ENCODE measurements around the gene KRT7. TPM values are rescaled to one million over a fixed set of nuclear protein-coding genes. Genes with fewer than 3 reads are reported as not detected.

Gene KRT7
- polyA plus RNA-seq, 1 of the 3 experiments (the other 2 are of a cell fraction): 5.4 TPM

DNA sequence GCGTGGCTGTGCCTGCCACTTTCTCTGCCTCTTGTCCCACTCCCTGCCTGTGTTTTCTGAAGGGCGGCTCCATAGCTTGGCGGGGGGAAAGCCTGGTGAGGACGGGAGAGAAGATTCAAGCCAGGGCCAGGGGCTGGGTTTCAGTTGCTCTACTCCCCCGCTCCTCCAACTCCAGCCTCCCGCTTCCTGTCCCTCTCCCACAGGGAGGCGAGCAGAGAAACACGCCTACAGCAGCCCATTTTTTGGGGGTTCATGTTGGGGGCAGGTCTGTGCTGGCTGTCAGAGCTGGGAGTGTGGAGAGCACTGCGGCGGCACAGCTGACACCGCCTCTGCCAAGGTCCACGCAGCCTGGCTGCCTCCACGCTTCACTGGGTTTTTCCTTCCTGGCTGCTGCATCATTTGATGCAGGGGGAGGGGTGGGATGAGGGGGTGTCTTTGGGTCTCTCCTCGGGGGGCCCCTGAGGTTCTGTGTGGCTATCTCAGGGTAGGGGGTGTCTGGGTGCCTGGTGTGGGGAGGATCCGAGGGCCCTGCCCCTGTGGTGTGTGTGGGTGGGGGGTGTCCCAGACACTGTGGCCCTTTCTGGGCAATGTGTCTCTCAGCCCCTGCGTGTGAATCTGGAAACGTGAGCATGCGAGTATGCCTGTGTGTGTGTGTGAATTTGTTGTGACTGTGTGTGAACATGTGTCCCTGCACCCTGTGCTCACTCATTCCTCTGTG lies 30.5 kb upstream of the KRT7 start:
- H3K4me3 ChIP-seq (ENCODE audit: low read depth in 2 of 2, low read length in 1 of 2): peak overlapping the region in 1 of 2 experiments; percentile 4; a peak in 1 of 4 replicates
- TF ChIP-seq MXI1 (IDR thresholded peaks at IDR 0.05; ENCODE audit: low read depth, low read length): peak; percentile 2; the same call in 1 of the 2 replicates
- no peak for TF ChIP-seq TAF1 (IDR thresholded peaks at IDR 0.05; ENCODE audit: borderline replicate concordance, low read depth, low read length)
- ChIA-PET POLR2A (interaction anchor here (0.6 to 6.7 kb wide), 4 partner anchors 9 to 21 kb away, joined by 3 to 53 read pairs (median 9); no protein-coding TSS in a partner anchor), CTCF (interaction anchor here (0.8 to 1.1 kb wide), 3 partner anchors 42 to 125 kb away, joined by 3 to 5 read pairs (median 3); no protein-coding TSS in a partner anchor)
- H3K27me3 ChIP-seq (ENCODE audit: insufficient read depth): no peaks in the 10 kb centered on the region
- H3K4me2 ChIP-seq: 0 out of 2 replicates have a peak overlapping the region, but pooled peaks have one; percentile 35
- WGBS (ENCODE audit: low lambda C conversion rate): 80% methylated on average over 17 of the region's 18 CpGs
- no peak overlapping the region for H2AFZ ChIP-seq (ENCODE audit: low read depth)
- H3K27ac ChIP-seq (ENCODE audit: low read depth in 2 of 2, low read length in 1 of 2): peak overlapping the region; percentile 49 to 100
- H3K9me2 ChIP-seq: no peaks in the 10 kb centered on the region
- H4K20me1 ChIP-seq (ENCODE audit: insufficient read depth): no peaks in the 10 kb centered on the region
- no peaks in the 10 kb centered on the region for H3K79me2 ChIP-seq (ENCODE audit: insufficient read depth)
- no peak for DNase-seq
- no peaks in the 10 kb centered on the region for H3K36me3 ChIP-seq (replicated peaks in 1 of 2; ENCODE audit: control insufficient read depth in 1 of 2, insufficient read depth in 2 of 2, low read length in 1 of 2)
- no peaks in the 10 kb centered on the region for H3K9me3 ChIP-seq
- peak overlapping the region; percentile 36; the same call in 1 of the 2 replicates for H3K9ac ChIP-seq
- peaks cover 20% of the 10 kb centered on the region for H3F3A ChIP-seq (replicated peaks; ENCODE audit: insufficient read depth)
- H3K4me1 ChIP-seq (ENCODE audit: control insufficient read depth in 1 of 2, insufficient read depth in 2 of 2, low read depth in 1 of 2, low read length in 1 of 2): peaks cover 31 to 85% of the 10 kb centered on the region in 2 experiments

DNA sequence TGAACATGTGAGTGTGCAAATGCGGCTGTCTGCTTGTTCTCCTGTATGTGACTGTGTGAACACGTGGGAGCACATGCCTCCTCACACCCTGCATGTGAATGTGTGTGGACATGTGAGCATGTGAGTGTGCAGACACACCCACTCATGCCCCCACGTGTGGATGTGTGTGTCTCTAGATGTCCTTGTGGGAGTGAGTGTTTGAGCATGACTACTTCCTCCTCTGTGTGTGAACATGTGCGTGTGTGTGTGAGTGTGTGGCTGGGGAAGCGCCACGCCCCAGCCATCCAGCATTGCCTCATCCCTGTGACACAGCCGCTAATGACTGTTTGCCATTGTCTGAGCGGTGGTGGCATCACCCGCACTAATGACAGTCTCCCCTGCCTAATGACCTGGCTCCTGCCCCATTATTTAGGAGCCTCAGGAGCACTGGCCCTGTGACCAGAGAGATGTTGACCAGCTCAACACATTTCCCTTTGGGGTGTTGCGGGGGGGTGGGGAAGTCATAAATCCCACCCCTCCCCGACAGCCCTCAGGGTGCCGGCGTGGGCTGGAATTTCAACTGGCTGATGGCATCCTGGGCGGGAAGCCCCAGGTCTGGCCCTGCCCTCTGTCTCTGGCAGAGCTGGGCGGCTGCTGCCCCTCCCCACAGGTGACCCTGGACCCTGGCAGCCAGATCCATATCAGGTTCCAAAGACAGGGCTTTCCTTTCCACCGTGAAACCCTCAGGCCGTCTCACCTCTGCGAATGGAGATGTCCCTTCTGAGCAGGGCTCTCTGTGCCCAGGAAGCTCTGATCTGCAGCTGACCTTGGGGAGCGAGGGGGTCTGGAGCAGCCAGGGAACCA lies 29.7 kb upstream of the KRT7 start:
- CTCF ChIA-PET: interaction anchor here (0.9 to 1.6 kb wide), 3 partner anchors 17 to 124 kb away, joined by 3 to 6 read pairs (median 3); no protein-coding TSS in a partner anchor
- Histone ChIP-seq H3K79me2 (ENCODE audit: insufficient read depth) (no peaks in the 10 kb centered on the region), H3K9me2 (no peaks in the 10 kb centered on the region), H4K20me1 (ENCODE audit: insufficient read depth) (no peaks in the 10 kb centered on the region), H3K27ac (ENCODE audit: low read depth in 2 of 2, low read length in 1 of 2) (peak overlapping the region; percentile 49 to 100), H3K4me2 (peak overlapping the region; percentile 35; the same call in 1 of the 2 replicates), H3K27me3 (ENCODE audit: insufficient read depth) (no peaks in the 10 kb centered on the region), H3K4me3 (ENCODE audit: low read depth in 2 of 2, low read length in 1 of 2) (peak overlapping the region in 1 of 2 experiments; percentile 4; a peak in 1 of 4 replicates), H3K9ac (peak overlapping the region; percentile 36; the same call in 1 of the 2 replicates), H2AFZ (ENCODE audit: low read depth) (peak overlapping the region; percentile 42; the same call in 1 of the 2 replicates), H3F3A (replicated peaks; ENCODE audit: insufficient read depth) (peaks cover 20% of the 10 kb centered on the region), H3K9me3 (no peaks in the 10 kb centered on the region), H3K36me3 (replicated peaks in 1 of 2; ENCODE audit: control insufficient read depth in 1 of 2, insufficient read depth in 2 of 2, low read length in 1 of 2) (no peaks in the 10 kb centered on the region), H3K4me1 (ENCODE audit: control insufficient read depth in 1 of 2, insufficient read depth in 2 of 2, low read depth in 1 of 2, low read length in 1 of 2) (peaks cover 34 to 84% of the 10 kb centered on the region in 2 experiments)
- 32% methylated on average over 12 of the region's 19 CpGs for WGBS (ENCODE audit: low lambda C conversion rate)
- POLR2A ChIA-PET: interaction anchor here (0.6 to 6.7 kb wide), 2 partner anchors 18 to 21 kb away, joined by 3 to 53 read pairs; no protein-coding TSS in a partner anchor
- DNase-seq: peak; percentile 63
- TF ChIP-seq TEAD4 (IDR thresholded peaks at IDR 0.05; ENCODE audit: borderline replicate concordance, insufficient read depth) (no peak), FOSL2 (IDR thresholded peaks at IDR 0.05; ENCODE audit: borderline replicate concordance, low read depth) (no peak), NFIC (IDR thresholded peaks at IDR 0.05; ENCODE audit: borderline replicate concordance) (no peak), POLR2AphosphoS5 (IDR thresholded peaks at IDR 0.05; ENCODE audit: low read depth, low read length) (no peak), EP300 (IDR thresholded peaks at IDR 0.05; ENCODE audit: borderline replicate concordance in 1 of 2, low read depth in 1 of 2, low read length in 1 of 2) (peak in 1 of 2 experiments; percentile 54; a peak in 1 of 4 replicates), TCF12 (IDR thresholded peaks at IDR 0.05) (no peak), MXI1 (IDR thresholded peaks at IDR 0.05; ENCODE audit: low read depth, low read length) (peak; percentile 71; the same call in 1 of the 2 replicates), YY1 (IDR thresholded peaks at IDR 0.05; ENCODE audit: low read depth) (no peak), CHD2 (IDR thresholded peaks at IDR 0.05; ENCODE audit: low read length, partially characterized antibody) (peak; percentile 10), GABPA (IDR thresholded peaks at IDR 0.05; ENCODE audit: low read depth) (no peak)
- TF ChIP-seq, protein P1, sequence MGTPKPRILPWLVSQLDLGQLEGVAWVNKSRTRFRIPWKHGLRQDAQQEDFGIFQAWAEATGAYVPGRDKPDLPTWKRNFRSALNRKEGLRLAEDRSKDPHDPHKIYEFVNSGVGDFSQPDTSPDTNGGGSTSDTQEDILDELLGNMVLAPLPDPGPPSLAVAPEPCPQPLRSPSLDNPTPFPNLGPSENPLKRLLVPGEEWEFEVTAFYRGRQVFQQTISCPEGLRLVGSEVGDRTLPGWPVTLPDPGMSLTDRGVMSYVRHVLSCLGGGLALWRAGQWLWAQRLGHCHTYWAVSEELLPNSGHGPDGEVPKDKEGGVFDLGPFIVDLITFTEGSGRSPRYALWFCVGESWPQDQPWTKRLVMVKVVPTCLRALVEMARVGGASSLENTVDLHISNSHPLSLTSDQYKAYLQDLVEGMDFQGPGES (IDR thresholded peaks at IDR 0.05; ENCODE audit: low read depth, low read length): no peak
- TF ChIP-seq, protein P2, sequence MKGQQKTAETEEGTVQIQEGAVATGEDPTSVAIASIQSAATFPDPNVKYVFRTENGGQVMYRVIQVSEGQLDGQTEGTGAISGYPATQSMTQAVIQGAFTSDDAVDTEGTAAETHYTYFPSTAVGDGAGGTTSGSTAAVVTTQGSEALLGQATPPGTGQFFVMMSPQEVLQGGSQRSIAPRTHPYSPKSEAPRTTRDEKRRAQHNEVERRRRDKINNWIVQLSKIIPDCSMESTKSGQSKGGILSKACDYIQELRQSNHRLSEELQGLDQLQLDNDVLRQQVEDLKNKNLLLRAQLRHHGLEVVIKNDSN (IDR thresholded peaks at IDR 0.05; ENCODE audit: borderline replicate concordance, low read depth): no peak
- TF ChIP-seq, protein P3, sequence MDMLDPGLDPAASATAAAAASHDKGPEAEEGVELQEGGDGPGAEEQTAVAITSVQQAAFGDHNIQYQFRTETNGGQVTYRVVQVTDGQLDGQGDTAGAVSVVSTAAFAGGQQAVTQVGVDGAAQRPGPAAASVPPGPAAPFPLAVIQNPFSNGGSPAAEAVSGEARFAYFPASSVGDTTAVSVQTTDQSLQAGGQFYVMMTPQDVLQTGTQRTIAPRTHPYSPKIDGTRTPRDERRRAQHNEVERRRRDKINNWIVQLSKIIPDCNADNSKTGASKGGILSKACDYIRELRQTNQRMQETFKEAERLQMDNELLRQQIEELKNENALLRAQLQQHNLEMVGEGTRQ (IDR thresholded peaks at IDR 0.05; ENCODE audit: borderline replicate concordance, low read depth, low read length): no peak
- TF ChIP-seq, protein P4, sequence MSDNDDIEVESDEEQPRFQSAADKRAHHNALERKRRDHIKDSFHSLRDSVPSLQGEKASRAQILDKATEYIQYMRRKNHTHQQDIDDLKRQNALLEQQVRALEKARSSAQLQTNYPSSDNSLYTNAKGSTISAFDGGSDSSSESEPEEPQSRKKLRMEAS (IDR thresholded peaks at IDR 0.05; ENCODE audit: low read depth): 0 out of 2 replicates have a peak, but pooled peaks have one; percentile 19
- TF ChIP-seq, protein P5, sequence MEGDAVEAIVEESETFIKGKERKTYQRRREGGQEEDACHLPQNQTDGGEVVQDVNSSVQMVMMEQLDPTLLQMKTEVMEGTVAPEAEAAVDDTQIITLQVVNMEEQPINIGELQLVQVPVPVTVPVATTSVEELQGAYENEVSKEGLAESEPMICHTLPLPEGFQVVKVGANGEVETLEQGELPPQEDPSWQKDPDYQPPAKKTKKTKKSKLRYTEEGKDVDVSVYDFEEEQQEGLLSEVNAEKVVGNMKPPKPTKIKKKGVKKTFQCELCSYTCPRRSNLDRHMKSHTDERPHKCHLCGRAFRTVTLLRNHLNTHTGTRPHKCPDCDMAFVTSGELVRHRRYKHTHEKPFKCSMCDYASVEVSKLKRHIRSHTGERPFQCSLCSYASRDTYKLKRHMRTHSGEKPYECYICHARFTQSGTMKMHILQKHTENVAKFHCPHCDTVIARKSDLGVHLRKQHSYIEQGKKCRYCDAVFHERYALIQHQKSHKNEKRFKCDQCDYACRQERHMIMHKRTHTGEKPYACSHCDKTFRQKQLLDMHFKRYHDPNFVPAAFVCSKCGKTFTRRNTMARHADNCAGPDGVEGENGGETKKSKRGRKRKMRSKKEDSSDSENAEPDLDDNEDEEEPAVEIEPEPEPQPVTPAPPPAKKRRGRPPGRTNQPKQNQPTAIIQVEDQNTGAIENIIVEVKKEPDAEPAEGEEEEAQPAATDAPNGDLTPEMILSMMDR (IDR thresholded peaks at IDR 0.05): no peak
- TF ChIP-seq, protein P6, sequence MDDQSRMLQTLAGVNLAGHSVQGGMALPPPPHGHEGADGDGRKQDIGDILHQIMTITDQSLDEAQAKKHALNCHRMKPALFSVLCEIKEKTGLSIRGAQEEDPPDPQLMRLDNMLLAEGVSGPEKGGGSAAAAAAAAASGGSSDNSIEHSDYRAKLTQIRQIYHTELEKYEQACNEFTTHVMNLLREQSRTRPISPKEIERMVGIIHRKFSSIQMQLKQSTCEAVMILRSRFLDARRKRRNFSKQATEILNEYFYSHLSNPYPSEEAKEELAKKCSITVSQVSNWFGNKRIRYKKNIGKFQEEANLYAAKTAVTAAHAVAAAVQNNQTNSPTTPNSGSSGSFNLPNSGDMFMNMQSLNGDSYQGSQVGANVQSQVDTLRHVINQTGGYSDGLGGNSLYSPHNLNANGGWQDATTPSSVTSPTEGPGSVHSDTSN (IDR thresholded peaks at IDR 0.05): no peak

All from SK-N-SH (cell line).